A549 (cell line): Measurements from ENCODE around the gene CYFIP2. TPM values are rescaled to one million over a fixed set of nuclear protein-coding genes. Genes with fewer than 3 reads are reported as not detected.

Experiments
- ATAC-seq, 2 experiments: fragments of 200-7000 bp in 1 of 2; fragments of >200 bp in 1 of 2; cut with Nextera tagmentation in 1 of 2; cut with Tn5 transposase in 1 of 2; 3 replicates each; pipeline versions ENCODE4 v1.8.0 to v1.9.1; 2018 to 2020; ENCODE audit warnings: mild to moderate bottlenecking in 1 of 2, moderate library complexity in 1 of 2
- CTCF ChIA-PET: fragments of 300-600 bp; sonication (Branson Sonifier 250); formaldehyde crosslinking; extraction: SDS; loops from one replicate; lab custom pipeline; 2021; ENCODE audit warnings: antibody characterized with exemption, inconsistent platforms; lab: Yijun Ruan, JAX
- POLR2A ChIA-PET: fragments of 350-600 bp; formaldehyde crosslinking; extraction: SDS; loops from one replicate; lab custom pipeline; 2021; ENCODE audit warnings: antibody characterized with exemption, inconsistent platforms; lab: Yijun Ruan, JAX
- DNase-seq, 2 experiments: peaks; one replicate each; pipeline versions ENCODE4 v3.0.0 to v3.0.0-alpha.2; 2011 to 2016; ENCODE audit warnings: low read depth in 1 of 2, low spot score in 1 of 2
- FAIRE-seq: peaks from 2 replicates; lab custom pipeline; 2011; peaks lifted over from hg19 to GRCh38; lab: Jason Lieb, UNC
- H3K27ac ChIP-seq, 2 experiments: fragments of >200 bp; sonication (Bioruptor Twin); formaldehyde crosslinking; 3 replicates each; pipeline ENCODE4 v1.5.1; 2016 to 2017
- H3K4me1 ChIP-seq: fragments of >200 bp; sonication (Bioruptor Twin); formaldehyde crosslinking; 3 replicates; pipeline ENCODE4 v1.6.1; 2016
- H3K4me2 ChIP-seq: fragments of >200 bp; sonication (Bioruptor Twin); formaldehyde crosslinking; 3 replicates; pipeline ENCODE4 v1.6.1; 2016
- H3K4me3 ChIP-seq: fragments of >200 bp; sonication (Bioruptor Twin); formaldehyde crosslinking; 3 replicates; pipeline ENCODE4 v1.5.1; 2016
- H3K9me3 ChIP-seq: fragments of >200 bp; sonication (Bioruptor Twin); formaldehyde crosslinking; 3 replicates; pipeline ENCODE4 v1.6.1; 2016
- BCL3 ChIP-seq: fragments of >200 bp; sonication (Bioruptor Twin); formaldehyde crosslinking; IDR thresholded peaks from 3 replicates; pipeline ENCODE4 v1.6.1; 2016
- BHLHE40 ChIP-seq: IDR thresholded peaks from 2 replicates; pipeline ENCODE4 v1.6.1; 2012; ENCODE audit warnings: low read depth, low read length, inconsistent platforms
- CBX2 ChIP-seq: fragments of 200-600 bp; sonication (generic); IDR thresholded peaks from 2 replicates; pipeline ENCODE4 v1.6.1; 2016; ENCODE audit warnings: low read depth, mild to moderate bottlenecking, borderline replicate concordance
- CBX8 ChIP-seq: fragments of 200-600 bp; sonication (generic); IDR thresholded peaks from 2 replicates; pipeline ENCODE4 v1.6.1; 2016
- CEBPB ChIP-seq, 2 experiments: fragments of >200 bp in 1 of 2; sonication (Bioruptor Twin) in 1 of 2; formaldehyde crosslinking in 1 of 2; IDR thresholded peaks; 2 replicates each; pipeline ENCODE4 v1.6.1; 2012 to 2016
- CHD2 ChIP-seq: fragments of 150-350 bp; IDR thresholded peaks from 2 replicates; pipeline ENCODE4 v1.6.1; 2014; ENCODE audit warnings: low read length; ENCODE audit not compliant: partially characterized antibody
- E2F6 ChIP-seq: IDR thresholded peaks from 2 replicates; pipeline ENCODE4 v1.6.1; 2012; ENCODE audit warnings: low read depth, borderline replicate concordance
- EHF ChIP-seq: fragments of 250-450 bp; sonication (Bioruptor Pico); IDR thresholded peaks from 2 replicates; pipeline ENCODE4 v1.5.0; 2020; ENCODE audit warnings: mild to moderate bottlenecking
- ESRRA ChIP-seq: fragments of 150-350 bp; IDR thresholded peaks from 2 replicates; pipeline ENCODE4 v1.6.1; 2014; ENCODE audit warnings: mild to moderate bottlenecking, low read length, borderline replicate concordance
- FOSB ChIP-seq: fragments of 250-450 bp; sonication (Bioruptor Pico); IDR thresholded peaks from 2 replicates; pipeline ENCODE4 v1.5.0; 2020; ENCODE audit warnings: mild to moderate bottlenecking, moderate library complexity
- FOXS1 ChIP-seq: fragments of 250-450 bp; sonication (Bioruptor Pico); IDR thresholded peaks from 2 replicates; pipeline ENCODE4 v1.5.0; 2020; ENCODE audit warnings: mild to moderate bottlenecking, moderate library complexity
- GATA3 ChIP-seq: IDR thresholded peaks from 2 replicates; pipeline ENCODE4 v1.6.1; 2012; ENCODE audit warnings: borderline replicate concordance
- HEYL ChIP-seq: fragments of 250-450 bp; sonication (Bioruptor Pico); IDR thresholded peaks from 2 replicates; pipeline ENCODE4 v1.8.0; 2021; ENCODE audit warnings: mild to moderate bottlenecking, moderate library complexity
- HOXA7 ChIP-seq: fragments of 250-450 bp; sonication (Bioruptor Pico); IDR thresholded peaks from 2 replicates; pipeline ENCODE4 v1.5.0; 2020; ENCODE audit warnings: mild to moderate bottlenecking, moderate library complexity
- MAFK ChIP-seq: fragments of 450-650 bp; IDR thresholded peaks from 2 replicates; pipeline ENCODE4 v1.6.1; 2014; ENCODE audit not compliant: partially characterized antibody
- MAZ ChIP-seq: fragments of 150-350 bp; IDR thresholded peaks from 2 replicates; pipeline ENCODE4 v1.6.1; 2014; ENCODE audit warnings: antibody characterized with exemption, low read depth, low read length, borderline replicate concordance
- NPAS2 ChIP-seq: fragments of 250-450 bp; sonication (Bioruptor Pico); IDR thresholded peaks from 2 replicates; pipeline ENCODE4 v1.8.0; 2022; ENCODE audit warnings: mild to moderate bottlenecking, moderate library complexity, borderline replicate concordance
- RARB ChIP-seq: fragments of 250-450 bp; sonication (Bioruptor Pico); IDR thresholded peaks from 2 replicates; pipeline ENCODE4 v1.8.0; 2021; ENCODE audit warnings: mild to moderate bottlenecking, moderate library complexity
- ZNF302 ChIP-seq: fragments of 250-450 bp; sonication (Bioruptor Pico); IDR thresholded peaks from 2 replicates; pipeline ENCODE4 v1.9.0; 2021; ENCODE audit warnings: inconsistent platforms, mild to moderate bottlenecking, moderate library complexity
- ZSCAN20 ChIP-seq: fragments of 250-450 bp; sonication (Bioruptor Pico); IDR thresholded peaks from 2 replicates; pipeline ENCODE4 v1.8.0; 2022; ENCODE audit warnings: mild to moderate bottlenecking, moderate library complexity
- WGBS: methylation state at CpG from one replicate; pipeline ENCODE4 v1.1.6; 2017; ENCODE audit errors: missing lambda C conversion rate; 5-methylcytosine and 5-hydroxymethylcytosine counted together
- polyA plus RNA-seq, 4 experiments: library from polyadenylated mRNA; depleted of rRNA in 3 of 4; stranded (reverse); fragments of >200 nt; fragmentation: RNase III in 1 of 4; extraction: RNeasy Plus Mini Kit Qiagen cat#74134 plus additional on column Dnase treatment in 1 of 4; gene quantifications; 2 replicates in 3 of 4; 3 replicates in 1 of 4; pipeline ENCODE4 v1.2.3, GENCODE V29; 2011 to 2017
- TF ChIP-seq, protein P1 (sequence below): fragments of 250-450 bp; sonication (Bioruptor Pico); IDR thresholded peaks from 2 replicates; pipeline ENCODE4 v1.5.0; 2020; ENCODE audit warnings: low read depth, mild to moderate bottlenecking, moderate library complexity
- TF ChIP-seq, protein P2 (sequence below): fragments of >200 bp; sonication (Bioruptor Twin); formaldehyde crosslinking; IDR thresholded peaks from 3 replicates; pipeline ENCODE4 v1.5.1; 2016
- TF ChIP-seq, protein P3 (sequence below): fragments of 150-350 bp; IDR thresholded peaks from 2 replicates; pipeline ENCODE4 v1.6.1; 2014; ENCODE audit warnings: low read depth, mild to moderate bottlenecking, low read length

The CYFIP2 gene
- polyA plus RNA-seq, 2 of the 4 experiments (the other 2 are of a cell fraction) = 9.0 to 18.6 TPM

DNA sequence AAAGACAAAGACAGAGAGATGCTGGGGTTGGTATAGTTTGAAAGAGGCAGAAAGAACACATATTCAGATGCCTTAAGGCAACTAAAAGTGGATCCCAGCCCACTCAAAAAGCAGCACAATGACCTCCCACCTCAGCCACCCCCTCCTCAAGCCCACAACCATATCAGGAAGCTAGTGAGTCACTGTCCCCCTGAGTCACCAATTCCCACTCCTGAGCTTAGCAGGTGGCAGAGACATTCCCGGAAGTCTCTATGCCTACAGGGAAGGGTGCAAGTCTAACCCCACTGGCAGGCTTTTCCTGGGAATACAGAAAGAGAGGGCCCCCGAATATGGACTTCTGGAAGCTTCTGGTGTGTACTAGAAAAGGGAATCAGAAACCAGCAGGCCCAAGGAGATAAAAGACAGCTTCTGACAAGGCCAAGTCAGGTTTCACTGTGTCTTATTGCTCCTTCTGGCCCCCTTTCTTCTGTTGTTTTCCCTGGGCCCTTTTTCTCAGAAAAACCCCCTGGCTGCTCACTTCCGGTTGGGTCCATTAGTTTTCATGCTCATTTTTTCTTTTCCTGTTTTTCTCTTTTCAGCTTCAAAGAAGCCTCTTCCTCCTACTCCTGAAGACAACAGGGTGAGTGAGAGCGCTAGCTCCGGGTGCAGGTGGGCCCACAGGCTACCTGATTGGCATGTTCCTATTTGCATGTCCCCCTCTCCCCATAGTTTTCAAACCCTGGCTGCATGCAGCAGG lies 48.5 kb upstream of the CYFIP2 start (continued):
- TF ChIP-seq E2F6 = no peak
- TF ChIP-seq CBX8 = no peak

DNA sequence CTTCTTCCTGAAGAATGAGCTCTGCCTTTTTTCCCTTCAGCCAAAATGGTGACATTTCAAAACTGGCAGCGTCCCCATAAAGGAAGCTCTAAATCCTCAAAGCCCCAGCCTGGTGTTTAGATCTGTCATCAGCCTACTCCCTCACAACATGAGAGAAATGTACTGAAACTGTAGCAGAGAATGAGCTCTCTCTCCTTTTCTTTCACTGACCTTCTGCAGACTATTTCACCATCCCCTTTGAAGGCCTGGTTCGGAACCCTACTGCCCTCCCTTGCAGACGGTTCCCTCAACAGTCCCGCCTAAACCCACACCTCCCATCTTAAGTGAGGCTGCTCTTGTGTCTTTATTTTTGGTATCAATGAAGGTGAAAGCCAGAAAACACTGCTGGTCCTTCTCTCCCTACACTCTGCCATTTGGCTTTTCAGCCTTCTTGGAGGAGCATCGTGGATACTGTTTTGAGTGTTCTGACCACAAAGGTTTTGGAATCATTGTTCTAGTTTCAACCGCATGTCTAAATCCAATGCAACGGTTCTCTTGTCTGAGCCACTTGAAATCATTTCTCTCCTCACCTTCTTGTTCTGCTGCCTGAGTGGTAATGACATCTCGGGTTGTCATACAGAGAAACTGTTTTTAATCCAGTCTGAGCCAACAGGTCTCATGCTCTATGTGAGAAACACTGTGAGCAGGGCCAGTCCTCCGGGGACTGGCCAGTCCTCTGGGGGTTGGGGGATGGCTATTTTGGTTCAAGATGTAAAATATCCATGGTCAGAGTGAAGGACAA lies 46.2 kb upstream of the CYFIP2 start:
- no peaks in the 10 kb centered on the region for H3K4me1 ChIP-seq
- POLR2A ChIA-PET = no interaction called here
- no peak for FAIRE-seq
- H3K4me2 ChIP-seq = no peak overlapping the region
- no peak for ATAC-seq
- WGBS = 72% methylated on average over 9 of the region's 9 CpGs
- CTCF ChIA-PET = no interaction called here
- no peak overlapping the region for H3K27ac ChIP-seq
- no peak for DNase-seq
- no peaks in the 10 kb centered on the region for H3K9me3 ChIP-seq
- no peak overlapping the region for H3K4me3 ChIP-seq
- TF ChIP-seq, protein P1, sequence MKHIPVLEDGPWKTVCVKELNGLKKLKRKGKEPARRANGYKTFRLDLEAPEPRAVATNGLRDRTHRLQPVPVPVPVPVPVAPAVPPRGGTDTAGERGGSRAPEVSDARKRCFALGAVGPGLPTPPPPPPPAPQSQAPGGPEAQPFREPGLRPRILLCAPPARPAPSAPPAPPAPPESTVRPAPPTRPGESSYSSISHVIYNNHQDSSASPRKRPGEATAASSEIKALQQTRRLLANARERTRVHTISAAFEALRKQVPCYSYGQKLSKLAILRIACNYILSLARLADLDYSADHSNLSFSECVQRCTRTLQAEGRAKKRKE (CRISPR knock-in tag) = no peak
- TF ChIP-seq HEYL (no peak), ZNF302 (CRISPR knock-in tag) (no peak), MAFK (no peak), BCL3 (no peak), RARB (CRISPR knock-in tag) (no peak), FOSB (no peak), CHD2 (no peak), ESRRA (no peak)
- TF ChIP-seq, protein P2, sequence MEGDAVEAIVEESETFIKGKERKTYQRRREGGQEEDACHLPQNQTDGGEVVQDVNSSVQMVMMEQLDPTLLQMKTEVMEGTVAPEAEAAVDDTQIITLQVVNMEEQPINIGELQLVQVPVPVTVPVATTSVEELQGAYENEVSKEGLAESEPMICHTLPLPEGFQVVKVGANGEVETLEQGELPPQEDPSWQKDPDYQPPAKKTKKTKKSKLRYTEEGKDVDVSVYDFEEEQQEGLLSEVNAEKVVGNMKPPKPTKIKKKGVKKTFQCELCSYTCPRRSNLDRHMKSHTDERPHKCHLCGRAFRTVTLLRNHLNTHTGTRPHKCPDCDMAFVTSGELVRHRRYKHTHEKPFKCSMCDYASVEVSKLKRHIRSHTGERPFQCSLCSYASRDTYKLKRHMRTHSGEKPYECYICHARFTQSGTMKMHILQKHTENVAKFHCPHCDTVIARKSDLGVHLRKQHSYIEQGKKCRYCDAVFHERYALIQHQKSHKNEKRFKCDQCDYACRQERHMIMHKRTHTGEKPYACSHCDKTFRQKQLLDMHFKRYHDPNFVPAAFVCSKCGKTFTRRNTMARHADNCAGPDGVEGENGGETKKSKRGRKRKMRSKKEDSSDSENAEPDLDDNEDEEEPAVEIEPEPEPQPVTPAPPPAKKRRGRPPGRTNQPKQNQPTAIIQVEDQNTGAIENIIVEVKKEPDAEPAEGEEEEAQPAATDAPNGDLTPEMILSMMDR = no peak
- TF ChIP-seq, protein P3, sequence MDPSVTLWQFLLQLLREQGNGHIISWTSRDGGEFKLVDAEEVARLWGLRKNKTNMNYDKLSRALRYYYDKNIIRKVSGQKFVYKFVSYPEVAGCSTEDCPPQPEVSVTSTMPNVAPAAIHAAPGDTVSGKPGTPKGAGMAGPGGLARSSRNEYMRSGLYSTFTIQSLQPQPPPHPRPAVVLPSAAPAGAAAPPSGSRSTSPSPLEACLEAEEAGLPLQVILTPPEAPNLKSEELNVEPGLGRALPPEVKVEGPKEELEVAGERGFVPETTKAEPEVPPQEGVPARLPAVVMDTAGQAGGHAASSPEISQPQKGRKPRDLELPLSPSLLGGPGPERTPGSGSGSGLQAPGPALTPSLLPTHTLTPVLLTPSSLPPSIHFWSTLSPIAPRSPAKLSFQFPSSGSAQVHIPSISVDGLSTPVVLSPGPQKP = no peak
- TF ChIP-seq, all 56 proteins: peak for 0

DNA sequence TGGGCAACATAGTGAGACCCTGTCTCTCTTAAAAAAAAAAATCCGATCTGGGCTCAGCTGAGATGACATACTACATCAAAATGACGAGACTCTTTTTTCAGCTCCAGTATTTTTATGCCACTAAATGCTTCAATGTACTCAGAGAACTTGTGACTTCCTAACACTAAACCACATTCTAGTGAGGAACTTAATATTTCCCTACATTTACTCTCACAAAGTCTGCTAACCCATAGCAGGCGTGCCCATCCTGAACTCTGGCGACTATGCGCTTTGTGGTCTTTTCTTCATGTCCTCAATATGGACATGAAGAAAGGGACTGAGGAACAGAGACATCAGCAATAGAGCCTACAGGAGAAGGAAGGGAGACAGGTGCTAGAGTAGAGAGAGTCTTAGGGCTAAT lies 44.0 kb upstream of the CYFIP2 start:
- FAIRE-seq (no peak), ATAC-seq (no peak), DNase-seq (no peak)
- WGBS = 72% methylated on average over 5 of the region's 5 CpGs
- Histone ChIP-seq H3K4me2 (no peak overlapping the region), H3K4me3 (no peak overlapping the region), H3K9me3 (no peaks in the 10 kb centered on the region), H3K27ac (no peak overlapping the region), H3K4me1 (no peaks in the 10 kb centered on the region)
- POLR2A ChIA-PET = no interaction called here
- CTCF ChIA-PET = interaction anchor here (0.6 to 1.5 kb wide), 2 partner anchors 32 to 36 kb away, joined by 3 to 5 read pairs; no protein-coding TSS in a partner anchor
- TF ChIP-seq HOXA7 (CRISPR knock-in tag) (no peak), NPAS2 (CRISPR knock-in tag) (no peak), BCL3 (no peak), BHLHE40 (no peak), HEYL (no peak), FOSB (no peak), GATA3 (no peak), FOXS1 (CRISPR knock-in tag) (no peak), EHF (CRISPR knock-in tag) (no peak), CEBPB (IDR thresholded peaks at IDR 0.05) (no peak), ZSCAN20 (CRISPR knock-in tag) (no peak), CBX2 (no peak), MAZ (no peak)
- TF ChIP-seq, protein P2 = no peak
